ENCODE measurements around the gene LMX1B.

LMX1B gene

DNA sequence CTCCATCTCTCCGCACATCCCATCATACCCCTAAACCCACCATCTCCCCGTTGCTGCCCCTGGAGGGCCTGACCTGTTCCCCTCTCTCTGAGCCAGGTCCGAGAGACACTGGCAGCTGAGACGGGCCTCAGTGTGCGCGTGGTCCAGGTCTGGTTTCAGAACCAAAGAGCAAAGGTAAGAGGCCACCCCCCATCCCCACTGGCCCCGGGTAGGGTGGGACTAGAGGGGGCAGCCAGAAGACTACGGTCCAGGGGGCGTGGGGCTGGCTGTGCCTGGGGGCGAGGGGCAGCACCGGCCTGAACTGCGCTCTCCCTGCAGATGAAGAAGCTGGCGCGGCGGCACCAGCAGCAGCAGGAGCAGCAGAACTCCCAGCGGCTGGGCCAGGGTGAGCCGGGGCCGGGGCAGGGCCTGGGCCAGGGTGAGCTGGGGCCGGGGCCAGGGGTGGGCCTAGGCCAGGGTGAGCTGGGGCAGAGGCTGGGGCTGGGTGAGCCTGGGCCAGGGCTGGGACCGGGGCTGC, 79.8 kb downstream of the LMX1B start:
- DNase-seq (ENCODE audit: low read depth in 4 of 4, low spot score in 1 of 4), result no peak

- no peak for DNase-seq (ENCODE audit: low read depth in 4 of 4, low spot score in 1 of 4)
Measured at GRCh38 chr9:126694206-126695081, 80.7 kb downstream of the LMX1B start.

GRCh38 chr9:126695186-126695585, 81.5 kb downstream of the LMX1B start:
- no peak for DNase-seq (ENCODE audit: low read depth in 4 of 4, low spot score in 1 of 4)

DNA sequence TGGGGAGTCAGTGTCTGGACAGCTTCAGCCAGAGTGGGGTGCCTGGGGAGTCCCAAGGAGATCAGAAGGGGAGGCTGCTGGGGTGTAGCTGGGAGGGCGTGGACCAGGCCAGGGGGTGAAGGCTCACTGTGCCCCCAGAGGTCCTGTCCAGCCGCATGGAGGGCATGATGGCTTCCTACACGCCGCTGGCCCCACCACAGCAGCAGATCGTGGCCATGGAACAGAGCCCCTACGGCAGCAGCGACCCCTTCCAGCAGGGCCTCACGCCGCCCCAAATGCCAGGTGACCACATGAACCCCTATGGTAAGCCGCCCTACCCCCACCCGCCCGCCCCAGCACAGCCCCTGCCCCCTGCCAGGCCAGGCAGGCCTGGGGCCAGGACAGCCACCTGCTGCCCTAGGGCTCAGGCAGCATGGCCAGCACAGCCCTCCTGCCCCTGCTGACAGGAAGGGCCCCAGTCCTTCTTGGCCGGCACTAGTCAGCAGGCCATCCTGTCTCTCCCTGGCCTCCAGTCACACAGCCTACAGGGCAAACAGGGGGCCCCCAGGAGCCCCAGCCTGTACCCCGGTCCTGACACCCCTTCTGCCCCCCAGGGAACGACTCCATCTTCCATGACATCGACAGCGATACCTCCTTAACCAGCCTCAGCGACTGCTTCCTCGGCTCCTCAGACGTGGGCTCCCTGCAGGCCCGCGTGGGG, 82.1 kb downstream of the LMX1B start:
- DNase-seq (ENCODE audit: low read depth in 4 of 4, low spot score in 1 of 4), result no peak

DNA sequence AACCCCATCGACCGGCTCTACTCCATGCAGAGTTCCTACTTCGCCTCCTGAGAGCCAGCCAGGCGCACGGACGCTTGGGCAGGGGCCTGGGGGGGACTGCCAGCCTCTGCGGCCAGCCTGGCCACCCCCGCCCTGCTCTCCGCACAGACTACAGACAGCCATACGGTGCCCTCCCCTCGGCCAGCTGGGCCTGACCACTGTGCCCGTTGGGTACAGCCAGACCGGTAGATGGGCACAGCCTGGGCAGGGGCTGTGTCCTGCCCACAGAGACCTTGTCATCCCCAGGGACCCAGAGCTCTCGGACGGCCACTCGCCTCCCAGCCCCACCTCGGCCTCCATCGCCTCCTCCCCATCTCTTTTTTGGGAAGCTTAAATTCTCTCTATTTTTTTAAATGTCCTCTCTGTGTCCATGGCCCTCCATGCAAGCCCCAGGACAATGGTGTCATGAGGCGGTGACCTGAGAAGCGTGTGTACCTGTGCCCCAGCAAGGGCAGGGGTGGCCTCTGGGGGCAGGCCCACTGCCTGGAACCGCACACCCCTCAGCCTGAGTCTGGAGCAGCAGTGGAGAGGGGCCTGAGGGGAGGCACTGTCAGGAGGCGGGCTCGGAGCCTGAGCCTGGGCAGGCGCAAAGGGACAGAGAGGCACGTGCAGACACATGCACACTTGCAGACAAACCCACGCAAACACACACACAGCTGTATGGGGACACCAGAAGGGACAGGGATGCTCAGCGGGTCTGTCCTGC, 82.8 kb downstream of the LMX1B start:
- DNase-seq (ENCODE audit: low read depth in 4 of 4, low spot score in 1 of 4), result no peak

GRCh38 chr9:126697330-126697729, 83.6 kb downstream of the LMX1B start:
- DNase-seq (ENCODE audit: low read depth in 4 of 4, low spot score in 1 of 4), result no peak

DNA sequence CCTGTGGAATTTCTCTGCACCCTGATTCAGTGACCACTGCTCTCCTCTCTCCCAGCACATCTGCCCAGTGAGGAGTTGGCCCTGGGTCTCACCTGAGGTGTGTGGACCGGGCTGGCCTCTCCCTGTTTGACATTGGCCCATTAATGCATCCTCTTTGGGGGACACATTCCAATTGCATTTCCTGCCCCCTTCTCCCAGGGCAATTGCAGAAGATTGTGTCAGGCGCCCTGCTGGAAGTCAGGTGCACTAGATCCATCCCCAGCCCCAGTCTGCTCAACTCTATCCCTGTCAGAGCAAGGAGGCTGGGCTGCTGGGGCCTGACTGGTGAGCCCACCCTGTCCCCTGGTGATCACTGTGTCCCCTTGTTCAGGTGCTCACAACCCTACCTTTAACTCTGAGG, 84.5 kb downstream of the LMX1B start:
- no peak for DNase-seq (ENCODE audit: low read depth in 4 of 4, low spot score in 1 of 4)

GRCh38 chr9:126698756-126699155, 85.0 kb downstream of the LMX1B start:
- no peak for DNase-seq (ENCODE audit: low read depth in 4 of 4, low spot score in 1 of 4)

- DNase-seq (ENCODE audit: low read depth in 4 of 4, low spot score in 1 of 4), result no peak
Measured at GRCh38 chr9:126699401-126699881, 85.7 kb downstream of the LMX1B start.

GRCh38 chr9:126700296-126700695, 86.6 kb downstream of the LMX1B start:
- no peak for DNase-seq (ENCODE audit: low read depth in 4 of 4, low spot score in 1 of 4)

DNA sequence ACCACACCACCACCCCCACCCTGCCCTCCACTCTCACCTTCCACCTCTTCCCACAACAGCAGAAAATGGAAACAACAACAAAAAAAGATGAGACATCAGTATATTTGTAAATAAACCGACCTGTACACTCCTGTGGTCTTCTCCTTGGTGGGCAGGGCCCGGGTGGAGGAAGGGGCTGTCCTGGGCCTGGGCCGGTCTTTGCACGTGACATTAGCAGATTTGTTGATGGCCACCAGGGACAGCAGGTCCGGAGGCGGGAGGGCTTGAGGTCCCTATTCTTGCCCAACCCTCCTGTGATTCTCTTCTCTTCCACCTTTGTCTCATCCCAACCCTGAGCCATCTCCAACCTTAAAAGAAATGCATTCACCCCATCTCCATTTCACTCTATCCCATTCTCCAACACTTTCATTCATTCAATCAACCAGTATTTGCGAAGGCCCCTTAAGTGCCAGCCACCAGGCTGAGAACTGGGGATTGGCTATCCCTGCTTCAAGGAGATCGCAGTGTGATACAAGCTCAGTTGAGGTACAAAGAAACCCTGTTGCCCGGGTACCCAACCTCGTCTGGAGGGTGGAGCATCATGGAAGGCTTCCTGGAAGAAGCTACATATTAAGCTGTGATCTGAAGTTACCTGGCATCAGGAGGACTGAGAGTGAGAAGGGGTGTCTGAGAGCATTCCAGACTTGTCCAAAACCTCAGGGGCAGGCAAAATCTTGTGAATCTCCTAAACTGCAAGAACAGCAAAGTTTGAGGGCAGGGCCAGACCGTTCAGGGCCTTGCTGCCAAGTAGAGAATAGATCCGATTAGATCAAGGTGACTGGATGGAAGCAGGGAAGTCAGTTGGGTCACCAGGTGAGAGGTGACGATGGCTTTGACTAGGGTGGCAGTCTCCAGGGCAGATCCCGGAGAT, 87.4 kb downstream of the LMX1B start:
- no peak for DNase-seq (ENCODE audit: low read depth in 4 of 4, low spot score in 1 of 4)

GRCh38 chr9:126701813-126702140, 88.0 kb downstream of the LMX1B start:
- DNase-seq (ENCODE audit: low read depth in 4 of 4, low spot score in 1 of 4), result no peak

GRCh38 chr9:126702151-126703001, 88.6 kb downstream of the LMX1B start:
- DNase-seq (ENCODE audit: low read depth in 4 of 4, low spot score in 1 of 4), result peak in 1 of 4 experiments; percentile 28

- DNase-seq (ENCODE audit: low read depth in 4 of 4, low spot score in 1 of 4), result no peak
Measured at GRCh38 chr9:126703002-126703865, 89.5 kb downstream of the LMX1B start.

- DNase-seq (ENCODE audit: low read depth in 4 of 4, low spot score in 1 of 4), result no peak
Measured at GRCh38 chr9:126703866-126704156, 90.1 kb downstream of the LMX1B start.

GRCh38 chr9:126704157-126704891, 90.6 kb downstream of the LMX1B start:
- no peak for DNase-seq (ENCODE audit: low read depth in 4 of 4, low spot score in 1 of 4)

DNA sequence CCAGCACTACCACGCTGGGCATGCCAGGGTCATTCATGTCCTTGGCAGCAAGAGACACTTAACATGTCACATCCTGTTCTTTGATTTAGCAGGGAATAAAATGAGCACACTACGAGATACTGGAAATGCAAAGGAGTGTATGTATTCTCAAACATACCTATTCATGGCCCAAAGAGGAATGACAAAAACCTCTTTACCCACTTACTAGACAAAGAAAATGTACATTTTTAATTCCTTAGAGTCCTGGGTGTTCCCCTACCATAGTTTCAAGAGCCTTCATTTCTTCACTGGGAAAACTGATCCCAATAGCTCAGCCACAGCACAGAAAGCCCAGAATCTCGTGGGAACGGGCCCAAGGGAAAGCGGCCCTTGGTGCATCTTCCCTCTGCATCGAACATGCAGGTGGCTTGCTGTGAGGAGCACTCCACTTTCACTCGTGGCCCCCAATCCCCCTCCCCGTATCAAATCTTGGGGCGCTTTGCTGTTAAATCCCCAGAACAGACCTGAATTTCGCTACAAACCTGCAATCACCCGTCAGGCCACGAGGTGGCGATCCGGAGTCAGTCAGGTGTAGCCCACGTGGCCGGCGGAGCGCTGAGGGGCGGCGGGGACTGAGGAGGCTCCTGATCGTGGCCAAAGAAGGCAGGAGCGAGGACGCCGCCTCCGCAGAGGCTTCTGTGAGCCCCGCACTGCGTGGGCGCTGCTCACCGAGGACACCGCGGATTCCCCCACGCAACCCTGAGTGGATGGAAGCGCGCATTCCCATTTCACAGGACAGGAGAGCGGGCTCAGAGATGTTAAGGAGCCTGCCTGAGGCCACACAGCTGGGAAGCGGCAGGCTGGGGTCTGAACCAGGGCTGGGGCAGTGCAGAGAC, 91.4 kb downstream of the LMX1B start:
- peak; percentile 76 to 82 (median 81) for DNase-seq (ENCODE audit: low read depth in 4 of 4, low spot score in 1 of 4)

All from stimulated activated CD4-positive, alpha-beta T cell treated with anti-CD3 and anti-CD28 coated beads, Interleukin-1b, Interleukin-23, amount 100 ng/mL, for 24 hours (primary cell).